Measurements from ENCODE around the gene RAB37. TPM values are rescaled to one million over a fixed set of nuclear protein-coding genes. Genes with fewer than 3 reads are reported as not detected.

The RAB37 gene
- total and polyA plus RNA-seq, 9 of the 15 experiments (the other 6 are each of a cell fraction or from before 2014, with no cell fraction given) = 0.03 to 0.27 (median 0.11) TPM; not detected in 4

DNA sequence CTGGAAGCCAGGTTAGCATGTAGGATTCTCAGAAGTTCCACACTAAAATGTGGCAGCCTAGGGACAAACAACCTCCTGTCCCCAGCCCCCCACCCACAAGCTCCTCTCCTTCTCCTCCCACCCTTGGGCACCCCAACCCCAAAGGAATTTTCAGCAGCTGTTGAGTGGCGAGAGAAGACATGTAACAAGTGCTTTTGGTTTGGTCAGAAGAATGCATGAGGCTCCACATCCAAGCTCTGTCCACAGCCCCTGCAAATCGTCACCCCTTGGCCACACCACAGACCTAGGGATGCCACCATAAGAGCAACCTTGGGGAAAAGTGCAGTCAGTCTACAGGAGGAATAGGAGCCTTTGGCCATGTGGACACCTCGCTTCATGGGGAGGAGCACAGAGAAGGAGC, 11.9 kb upstream of the RAB37 start:
- ATAC-seq (no peak), FAIRE-seq (no peak), DNase-seq (ENCODE audit: extremely low read depth in 1 of 4, low spot score in 3 of 4) (no peak)
- intact Hi-C loops (cut with micrococcal nuclease) = no loop called here
- Histone ChIP-seq H4K20me1 (replicated peaks; ENCODE audit: control insufficient read depth, insufficient read depth, low read length) (no peaks in the 10 kb centered on the region), H3K27me3 (ENCODE audit: control insufficient read depth in 2 of 2, insufficient read depth in 2 of 2, low read length in 2 of 2) (peaks cover 7 to 30% of the 10 kb centered on the region in 2 experiments; a peak in 4 of 5 replicates), H3K9me1 (ENCODE audit: control insufficient read depth, insufficient read depth, low read length) (no peaks in the 10 kb centered on the region), H3K9ac (ENCODE audit: insufficient read depth in 1 of 2, low read depth in 2 of 2, low read length in 2 of 2) (no peak overlapping the region), H2AFZ (ENCODE audit: low read depth, low read length) (no peak overlapping the region), H3K4me2 (ENCODE audit: insufficient read depth, low read length) (no peak overlapping the region), H3K27ac (ENCODE audit: extremely low read depth, low read depth, low read length) (no peak overlapping the region), H3K4me1 (replicated peaks in 1 of 2; ENCODE audit: control insufficient read depth in 2 of 2, insufficient read depth in 2 of 2, low read length in 2 of 2) (no peaks in the 10 kb centered on the region), H3K79me2 (ENCODE audit: control insufficient read depth, insufficient read depth, low read length) (no peaks in the 10 kb centered on the region), H3K4me3 (no peak overlapping the region), H3K36me3 (ENCODE audit: control insufficient read depth, insufficient read depth, low read length) (no peaks in the 10 kb centered on the region), H3K9me3 (replicated peaks; ENCODE audit: control insufficient read depth, insufficient read depth, low read depth, low read length) (peaks cover 9% of the 10 kb centered on the region; the same call in 1 of the 2 replicates)
- ChIA-PET CTCF (ENCODE audit: low intra/inter-chr PET ratio) (no interaction called here), POLR2A (interaction anchor here (0.8 to 1.1 kb wide), 2 partner anchors 11 kb away, joined by 3 to 4 read pairs; no protein-coding TSS in a partner anchor)
- 0% methylated on average over 3 of the region's 3 CpGs for WGBS (ENCODE audit: insufficient coverage, low coverage, missing lambda C conversion rate)
- in situ Hi-C loops (cut with MboI) = no loop called here
- BruUV-seq (replicated peaks) = no TSS peak
- TF ChIP-seq, protein P1, sequence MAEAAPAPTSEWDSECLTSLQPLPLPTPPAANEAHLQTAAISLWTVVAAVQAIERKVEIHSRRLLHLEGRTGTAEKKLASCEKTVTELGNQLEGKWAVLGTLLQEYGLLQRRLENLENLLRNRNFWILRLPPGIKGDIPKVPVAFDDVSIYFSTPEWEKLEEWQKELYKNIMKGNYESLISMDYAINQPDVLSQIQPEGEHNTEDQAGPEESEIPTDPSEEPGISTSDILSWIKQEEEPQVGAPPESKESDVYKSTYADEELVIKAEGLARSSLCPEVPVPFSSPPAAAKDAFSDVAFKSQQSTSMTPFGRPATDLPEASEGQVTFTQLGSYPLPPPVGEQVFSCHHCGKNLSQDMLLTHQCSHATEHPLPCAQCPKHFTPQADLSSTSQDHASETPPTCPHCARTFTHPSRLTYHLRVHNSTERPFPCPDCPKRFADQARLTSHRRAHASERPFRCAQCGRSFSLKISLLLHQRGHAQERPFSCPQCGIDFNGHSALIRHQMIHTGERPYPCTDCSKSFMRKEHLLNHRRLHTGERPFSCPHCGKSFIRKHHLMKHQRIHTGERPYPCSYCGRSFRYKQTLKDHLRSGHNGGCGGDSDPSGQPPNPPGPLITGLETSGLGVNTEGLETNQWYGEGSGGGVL (CRISPR knock-in tag; IDR thresholded peaks at IDR 0.05) = no peak
- TF ChIP-seq ZNF444 (CRISPR knock-in tag; IDR thresholded peaks at IDR 0.05) (no peak), NCOA6 (IDR thresholded peaks at IDR 0.05) (no peak), ZNF561 (CRISPR knock-in tag; conservative IDR thresholded peaks at IDR 0.05) (no peak), GTF2B (IDR thresholded peaks at IDR 0.05; ENCODE audit: extremely low read depth, insufficient read length) (no peak), ZNF140 (CRISPR knock-in tag; IDR thresholded peaks at IDR 0.05) (no peak)
- TF ChIP-seq, protein P2, sequence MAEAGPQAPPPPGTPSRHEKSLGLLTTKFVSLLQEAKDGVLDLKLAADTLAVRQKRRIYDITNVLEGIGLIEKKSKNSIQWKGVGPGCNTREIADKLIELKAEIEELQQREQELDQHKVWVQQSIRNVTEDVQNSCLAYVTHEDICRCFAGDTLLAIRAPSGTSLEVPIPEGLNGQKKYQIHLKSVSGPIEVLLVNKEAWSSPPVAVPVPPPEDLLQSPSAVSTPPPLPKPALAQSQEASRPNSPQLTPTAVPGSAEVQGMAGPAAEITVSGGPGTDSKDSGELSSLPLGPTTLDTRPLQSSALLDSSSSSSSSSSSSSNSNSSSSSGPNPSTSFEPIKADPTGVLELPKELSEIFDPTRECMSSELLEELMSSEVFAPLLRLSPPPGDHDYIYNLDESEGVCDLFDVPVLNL (CRISPR knock-in tag; IDR thresholded peaks at IDR 0.05; ENCODE audit: low read depth) = no peak
- TF ChIP-seq, protein P3, sequence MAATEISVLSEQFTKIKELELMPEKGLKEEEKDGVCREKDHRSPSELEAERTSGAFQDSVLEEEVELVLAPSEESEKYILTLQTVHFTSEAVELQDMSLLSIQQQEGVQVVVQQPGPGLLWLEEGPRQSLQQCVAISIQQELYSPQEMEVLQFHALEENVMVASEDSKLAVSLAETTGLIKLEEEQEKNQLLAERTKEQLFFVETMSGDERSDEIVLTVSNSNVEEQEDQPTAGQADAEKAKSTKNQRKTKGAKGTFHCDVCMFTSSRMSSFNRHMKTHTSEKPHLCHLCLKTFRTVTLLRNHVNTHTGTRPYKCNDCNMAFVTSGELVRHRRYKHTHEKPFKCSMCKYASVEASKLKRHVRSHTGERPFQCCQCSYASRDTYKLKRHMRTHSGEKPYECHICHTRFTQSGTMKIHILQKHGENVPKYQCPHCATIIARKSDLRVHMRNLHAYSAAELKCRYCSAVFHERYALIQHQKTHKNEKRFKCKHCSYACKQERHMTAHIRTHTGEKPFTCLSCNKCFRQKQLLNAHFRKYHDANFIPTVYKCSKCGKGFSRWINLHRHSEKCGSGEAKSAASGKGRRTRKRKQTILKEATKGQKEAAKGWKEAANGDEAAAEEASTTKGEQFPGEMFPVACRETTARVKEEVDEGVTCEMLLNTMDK (IDR thresholded peaks at IDR 0.05; ENCODE audit: borderline replicate concordance, insufficient read depth, low read depth, low read length, poor library complexity, severe bottlenecking) = no peak
- TF ChIP-seq, protein P4, sequence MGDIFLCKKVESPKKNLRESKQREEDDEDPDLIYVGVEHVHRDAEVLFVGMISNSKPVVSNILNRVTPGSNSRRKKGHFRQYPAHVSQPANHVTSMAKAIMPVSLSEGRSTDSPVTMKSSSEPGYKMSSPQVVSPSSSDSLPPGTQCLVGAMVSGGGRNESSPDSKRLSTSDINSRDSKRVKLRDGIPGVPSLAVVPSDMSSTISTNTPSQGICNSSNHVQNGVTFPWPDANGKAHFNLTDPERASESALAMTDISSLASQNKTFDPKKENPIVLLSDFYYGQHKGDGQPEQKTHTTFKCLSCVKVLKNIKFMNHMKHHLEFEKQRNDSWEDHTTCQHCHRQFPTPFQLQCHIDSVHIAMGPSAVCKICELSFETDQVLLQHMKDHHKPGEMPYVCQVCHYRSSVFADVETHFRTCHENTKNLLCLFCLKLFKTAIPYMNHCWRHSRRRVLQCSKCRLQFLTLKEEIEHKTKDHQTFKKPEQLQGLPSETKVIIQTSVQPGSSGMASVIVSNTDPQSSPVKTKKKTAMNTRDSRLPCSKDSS (IDR thresholded peaks at IDR 0.05; ENCODE audit: low read depth, partially characterized antibody) = no peak

All from K562 (cell line).